ENCODE results near the gene RNF223. TPM values are rescaled to one million over a fixed set of nuclear protein-coding genes. Genes with fewer than 3 reads are reported as not detected.

Gene RNF223
- total RNA-seq, 1 experiment from 2014 or later = 6.3 TPM

DNA sequence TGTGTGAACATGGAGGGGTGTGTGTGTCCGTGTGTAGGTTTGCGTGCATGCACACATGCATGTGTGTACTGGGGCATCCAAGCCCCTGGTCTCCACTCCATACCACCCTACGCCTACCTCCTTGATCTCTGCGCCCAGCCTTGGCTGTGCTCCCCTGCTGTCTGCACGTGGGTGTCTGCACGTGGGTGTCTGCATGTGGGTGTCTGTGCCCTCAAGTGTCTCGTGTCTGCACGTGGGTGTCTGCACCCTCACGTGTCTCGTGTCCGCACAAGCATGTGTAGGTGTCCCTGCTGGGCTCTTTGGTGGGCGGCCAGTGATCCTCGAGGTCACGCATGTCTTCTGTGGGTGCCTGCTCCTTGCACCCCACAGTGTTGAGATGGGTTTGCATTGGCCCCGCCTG is 21.1 kb downstream of the RNF223 start:
- Histone ChIP-seq H3K4me1 (ENCODE audit: control insufficient read depth in 1 of 2, insufficient read depth in 2 of 2, low read length in 2 of 2) (peaks cover 1 to 5% of the 10 kb centered on the region in 2 experiments; a peak in 3 of 4 replicates), H2AFZ (ENCODE audit: low read depth, low read length, poor library complexity, severe bottlenecking) (no peak overlapping the region), H4K20me1 (ENCODE audit: insufficient read depth) (no peaks in the 10 kb centered on the region), H3K36me3 (ENCODE audit: control insufficient read depth in 1 of 2, insufficient read depth in 2 of 2, low read length in 2 of 2) (peaks cover 10 to 22% of the 10 kb centered on the region in 2 experiments; a peak in 3 of 4 replicates), H3K9me2 (ENCODE audit: insufficient read depth) (no peaks in the 10 kb centered on the region), H3K4me2 (ENCODE audit: low read length) (no peak overlapping the region), H3K4me3 (replicated peaks in 1 of 2; ENCODE audit: low read depth in 1 of 2, low read length in 2 of 2) (no peak overlapping the region), H3K79me2 (ENCODE audit: insufficient read depth, low read length) (no peaks in the 10 kb centered on the region), H3K27ac (ENCODE audit: low read depth, low read length) (no peak overlapping the region), H3K9ac (ENCODE audit: low read length) (no peak overlapping the region), H3K27me3 (ENCODE audit: insufficient read depth, low read length) (no peaks in the 10 kb centered on the region), H3K9me3 (ENCODE audit: control insufficient read depth in 1 of 2, insufficient read depth in 1 of 2, low read depth in 1 of 2, low read length in 2 of 2) (no peaks in the 10 kb centered on the region)
- ChIA-PET POLR2A (no interaction called here), RAD21 (ENCODE audit: low non-redundant PET in 1 of 2, low total read pairs in 2 of 2, uncharacterized antibody in 2 of 2, unreplicated experiment in 2 of 2) (no interaction called here), CTCF (interaction anchor here (0.7 kb wide), 1 partner anchor 11 kb away, joined by 3 read pairs; no protein-coding TSS in a partner anchor)
- DNase-seq (ENCODE audit: low read depth, low spot score) = no peak
- ATAC-seq = no peak
- TF ChIP-seq FOSL1 (IDR thresholded peaks at IDR 0.05; ENCODE audit: low read depth) (no peak), CBX3 (IDR thresholded peaks at IDR 0.05; ENCODE audit: low read depth) (no peak), EGR1 (IDR thresholded peaks at IDR 0.05; ENCODE audit: low read depth) (no peak), TCF7L2 (IDR thresholded peaks at IDR 0.05; ENCODE audit: borderline replicate concordance, extremely low read depth, insufficient read depth, insufficient read length) (no peak), EZH2phosphoT487 (IDR thresholded peaks at IDR 0.05; ENCODE audit: borderline replicate concordance) (no peak)
- TF ChIP-seq, protein P1, sequence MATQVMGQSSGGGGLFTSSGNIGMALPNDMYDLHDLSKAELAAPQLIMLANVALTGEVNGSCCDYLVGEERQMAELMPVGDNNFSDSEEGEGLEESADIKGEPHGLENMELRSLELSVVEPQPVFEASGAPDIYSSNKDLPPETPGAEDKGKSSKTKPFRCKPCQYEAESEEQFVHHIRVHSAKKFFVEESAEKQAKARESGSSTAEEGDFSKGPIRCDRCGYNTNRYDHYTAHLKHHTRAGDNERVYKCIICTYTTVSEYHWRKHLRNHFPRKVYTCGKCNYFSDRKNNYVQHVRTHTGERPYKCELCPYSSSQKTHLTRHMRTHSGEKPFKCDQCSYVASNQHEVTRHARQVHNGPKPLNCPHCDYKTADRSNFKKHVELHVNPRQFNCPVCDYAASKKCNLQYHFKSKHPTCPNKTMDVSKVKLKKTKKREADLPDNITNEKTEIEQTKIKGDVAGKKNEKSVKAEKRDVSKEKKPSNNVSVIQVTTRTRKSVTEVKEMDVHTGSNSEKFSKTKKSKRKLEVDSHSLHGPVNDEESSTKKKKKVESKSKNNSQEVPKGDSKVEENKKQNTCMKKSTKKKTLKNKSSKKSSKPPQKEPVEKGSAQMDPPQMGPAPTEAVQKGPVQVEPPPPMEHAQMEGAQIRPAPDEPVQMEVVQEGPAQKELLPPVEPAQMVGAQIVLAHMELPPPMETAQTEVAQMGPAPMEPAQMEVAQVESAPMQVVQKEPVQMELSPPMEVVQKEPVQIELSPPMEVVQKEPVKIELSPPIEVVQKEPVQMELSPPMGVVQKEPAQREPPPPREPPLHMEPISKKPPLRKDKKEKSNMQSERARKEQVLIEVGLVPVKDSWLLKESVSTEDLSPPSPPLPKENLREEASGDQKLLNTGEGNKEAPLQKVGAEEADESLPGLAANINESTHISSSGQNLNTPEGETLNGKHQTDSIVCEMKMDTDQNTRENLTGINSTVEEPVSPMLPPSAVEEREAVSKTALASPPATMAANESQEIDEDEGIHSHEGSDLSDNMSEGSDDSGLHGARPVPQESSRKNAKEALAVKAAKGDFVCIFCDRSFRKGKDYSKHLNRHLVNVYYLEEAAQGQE (IDR thresholded peaks at IDR 0.05; ENCODE audit: low read depth) = no peak
- no TSS peak for BruUV-seq (replicated peaks)
- intact Hi-C loops (cut with micrococcal nuclease) = no loop called here
